Natural killer cell (primary cell): ENCODE data around the gene TBC1D21. TPM values are rescaled to one million over a fixed set of nuclear protein-coding genes. Genes with fewer than 3 reads are reported as not detected.

Experiments
- ATAC-seq, 3 donors: fragments of 150-1000 bp in 2 of 3; fragments of 200-7000 bp in 1 of 3; cut with Tn5 transposase; 1 replicate in 1 of 3; 2 replicates in 2 of 3; pipeline ENCODE4 v1.10.0; 2021; ENCODE audit warnings: mild to moderate bottlenecking in 2 of 3, moderate library complexity in 2 of 3
- DNase-seq, 2 donors: peaks; one replicate each; pipeline versions ENCODE4 v3.0.0 to v3.0.0-alpha.2; 2013 to 2021; ENCODE audit warnings: mixed read lengths in 1 of 2
- H3K27ac ChIP-seq: one replicate; pipeline ENCODE4 v1.5.1; 2013; ENCODE audit warnings: mild to moderate bottlenecking, low read length
- H3K27me3 ChIP-seq: one replicate; pipeline ENCODE4 v1.6.1; 2013; ENCODE audit warnings: low read length; ENCODE audit not compliant: control insufficient read depth, insufficient read depth
- H3K36me3 ChIP-seq: one replicate; pipeline ENCODE4 v1.6.1; 2013; ENCODE audit warnings: low read length; ENCODE audit not compliant: control insufficient read depth, insufficient read depth
- H3K4me1 ChIP-seq: one replicate; pipeline ENCODE4 v1.6.1; 2013; ENCODE audit warnings: low read length; ENCODE audit not compliant: control insufficient read depth, insufficient read depth
- H3K4me3 ChIP-seq: one replicate; pipeline ENCODE4 v1.5.1; 2013; ENCODE audit warnings: low read length
- H3K9me3 ChIP-seq: one replicate; pipeline ENCODE4 v1.6.1; 2013; ENCODE audit warnings: low read length; ENCODE audit not compliant: control insufficient read depth, insufficient read depth
- H3K27ac Mint-ChIP-seq, 2 donors: one replicate each; pipeline ENCODE4 v1.8.0; 2022; ENCODE audit warnings: mild to moderate bottlenecking in 2 of 2, mixed read lengths in 2 of 2, moderate library complexity in 1 of 2
- H3K27me3 Mint-ChIP-seq, 2 donors: one replicate each; pipeline ENCODE4 v1.8.0; 2022; ENCODE audit warnings: low read depth in 2 of 2, mixed read lengths in 2 of 2
- H3K36me3 Mint-ChIP-seq: one replicate; pipeline ENCODE4 v1.8.0; 2022; ENCODE audit warnings: mixed read lengths
- H3K4me1 Mint-ChIP-seq, 2 donors: one replicate each; pipeline ENCODE4 v1.8.0; 2022; ENCODE audit warnings: mixed read lengths in 2 of 2
- H3K4me3 Mint-ChIP-seq: one replicate; pipeline ENCODE4 v1.8.0; 2022; ENCODE audit warnings: mild to moderate bottlenecking, moderate library complexity, mixed read lengths
- H3K9me3 Mint-ChIP-seq, 2 donors: one replicate each; pipeline ENCODE4 v1.8.0; 2022; ENCODE audit warnings: mixed read lengths in 2 of 2
- WGBS: methylation state at CpG from one replicate; pipeline ENCODE4 v1.1.7; 2013; ENCODE audit warnings: missing lambda C conversion rate; ENCODE audit not compliant: insufficient coverage; 5-methylcytosine and 5-hydroxymethylcytosine counted together
- intact Hi-C: fragments of 100-400 bp; cut with micrococcal nuclease; formaldehyde crosslinking; loops from one replicate; pipeline ENCODE4 v1.14.2; 2022
- total RNA-seq, 4 donors: library from RNA; stranded (reverse); fragments of 120-200 nt in 1 of 4; gene quantifications; one replicate each; pipeline versions ENCODE4 v1.2.3 to v1.2.4, GENCODE V29; 2013 to 2022
- TF ChIP-seq, protein P1 (sequence below): fragments of 200-600 bp; IDR thresholded peaks from one replicate; pipeline ENCODE4 v1.8.0; 2022; ENCODE audit warnings: antibody characterized with exemption

TBC1D21 gene
- total RNA-seq, 3 donors from 2014 or later (not counting 1 experiment from before 2014, with no cell fraction given): not detected

DNA sequence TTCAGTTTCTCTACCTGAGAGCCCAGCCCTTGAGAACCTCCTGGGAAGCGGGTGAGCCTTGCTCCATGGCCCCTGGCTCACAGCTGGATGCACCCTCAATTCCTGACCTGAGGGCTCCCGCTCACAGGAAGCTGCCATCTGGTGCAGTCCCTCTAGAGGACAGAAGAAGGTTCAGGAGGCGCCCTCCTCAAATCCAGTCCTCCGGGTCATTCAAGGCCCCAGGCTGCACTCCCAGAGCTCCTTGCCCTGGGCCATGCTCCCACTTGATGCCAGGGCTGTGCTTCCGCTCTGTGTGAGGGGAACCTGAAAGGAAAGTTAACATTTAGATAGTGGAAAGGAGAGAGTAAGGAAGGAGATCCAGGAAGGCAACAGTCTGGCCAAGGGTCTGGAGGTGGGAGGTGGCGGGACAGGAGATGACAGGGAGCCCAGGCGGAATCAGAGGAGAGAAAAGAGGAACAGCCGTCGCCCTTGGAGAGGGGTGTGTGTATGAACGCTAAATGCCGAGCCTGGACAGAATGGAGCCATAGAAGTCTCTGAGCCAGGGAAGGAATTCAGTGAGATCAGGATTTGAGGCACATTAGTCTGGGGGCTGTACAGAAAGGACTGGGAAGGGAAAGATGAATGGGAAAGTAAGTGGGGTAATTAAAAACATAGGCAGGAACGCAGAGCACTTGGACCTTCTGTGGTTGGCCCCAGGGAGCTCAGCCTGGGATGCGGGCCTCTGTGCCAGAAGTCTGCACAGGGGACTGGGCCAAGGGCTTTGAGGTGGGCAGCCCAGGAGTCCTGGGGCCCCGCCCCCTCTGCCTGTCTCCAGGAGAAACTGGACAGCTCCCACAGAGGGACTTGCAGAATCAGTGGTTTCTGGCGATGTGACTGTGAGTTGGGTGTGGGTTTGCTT, 26.1 kb downstream of the TBC1D21 start:
- peaks cover 2% of the 10 kb centered on the region for H3K4me1 ChIP-seq
- DNase-seq: no peak
- no peak overlapping the region for H3K27ac ChIP-seq
- no peak overlapping the region for H3K4me3 ChIP-seq
- H3K27me3 ChIP-seq: no peaks in the 10 kb centered on the region
- no peaks in the 10 kb centered on the region for H3K9me3 Mint-ChIP-seq
- H3K27me3 Mint-ChIP-seq: peaks cover 0 to 8% of the 10 kb centered on the region in 2 donors
- no peak overlapping the region for H3K4me3 Mint-ChIP-seq
- 93% methylated on average over 14 of the region's 15 CpGs for WGBS
- H3K36me3 Mint-ChIP-seq: no peaks in the 10 kb centered on the region
- no peak for ATAC-seq
- H3K4me1 Mint-ChIP-seq: no peaks in the 10 kb centered on the region
- H3K9me3 ChIP-seq: no peaks in the 10 kb centered on the region
- TF ChIP-seq, protein P1, sequence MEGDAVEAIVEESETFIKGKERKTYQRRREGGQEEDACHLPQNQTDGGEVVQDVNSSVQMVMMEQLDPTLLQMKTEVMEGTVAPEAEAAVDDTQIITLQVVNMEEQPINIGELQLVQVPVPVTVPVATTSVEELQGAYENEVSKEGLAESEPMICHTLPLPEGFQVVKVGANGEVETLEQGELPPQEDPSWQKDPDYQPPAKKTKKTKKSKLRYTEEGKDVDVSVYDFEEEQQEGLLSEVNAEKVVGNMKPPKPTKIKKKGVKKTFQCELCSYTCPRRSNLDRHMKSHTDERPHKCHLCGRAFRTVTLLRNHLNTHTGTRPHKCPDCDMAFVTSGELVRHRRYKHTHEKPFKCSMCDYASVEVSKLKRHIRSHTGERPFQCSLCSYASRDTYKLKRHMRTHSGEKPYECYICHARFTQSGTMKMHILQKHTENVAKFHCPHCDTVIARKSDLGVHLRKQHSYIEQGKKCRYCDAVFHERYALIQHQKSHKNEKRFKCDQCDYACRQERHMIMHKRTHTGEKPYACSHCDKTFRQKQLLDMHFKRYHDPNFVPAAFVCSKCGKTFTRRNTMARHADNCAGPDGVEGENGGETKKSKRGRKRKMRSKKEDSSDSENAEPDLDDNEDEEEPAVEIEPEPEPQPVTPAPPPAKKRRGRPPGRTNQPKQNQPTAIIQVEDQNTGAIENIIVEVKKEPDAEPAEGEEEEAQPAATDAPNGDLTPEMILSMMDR: no peak
- no peaks in the 10 kb centered on the region for H3K36me3 ChIP-seq
- intact Hi-C loops: no loop called here
- no peak overlapping the region for H3K27ac Mint-ChIP-seq

DNA sequence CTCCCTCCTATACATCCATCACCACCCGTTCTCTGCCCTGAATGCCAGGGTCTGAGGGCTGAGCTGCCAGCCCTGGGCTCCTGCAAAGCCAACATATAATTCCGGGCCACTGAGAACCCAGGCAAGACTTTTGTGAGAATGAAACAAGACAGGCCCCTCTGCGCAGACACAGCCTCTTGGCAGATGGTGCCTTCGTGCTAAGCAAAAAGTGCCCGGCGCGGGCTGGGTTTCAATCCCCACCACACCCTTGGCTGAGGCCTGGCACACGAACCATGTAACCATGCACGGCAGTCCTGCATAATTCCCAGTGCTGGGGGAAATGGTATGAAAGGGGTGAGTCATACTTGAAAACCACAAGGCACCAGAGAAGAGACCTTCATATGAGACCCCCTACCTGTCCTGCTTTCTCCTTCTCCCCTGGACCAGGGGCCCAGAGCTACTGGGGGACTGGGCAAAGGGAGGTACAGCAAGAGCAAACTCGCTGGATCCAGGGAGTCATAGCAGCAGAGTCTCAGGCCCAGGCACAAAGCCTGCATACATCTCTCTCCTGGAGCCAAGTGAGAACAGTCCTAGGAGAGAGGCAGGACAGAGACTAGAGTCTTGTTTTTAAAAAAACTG, 26.8 kb downstream of the TBC1D21 start:
- H3K27me3 ChIP-seq: no peaks in the 10 kb centered on the region
- Mint-ChIP-seq H3K9me3 (no peaks in the 10 kb centered on the region), H3K4me3 (no peak overlapping the region), H3K27ac (no peak overlapping the region), H3K36me3 (no peaks in the 10 kb centered on the region), H3K4me1 (no peaks in the 10 kb centered on the region), H3K27me3 (peaks cover 0 to 11% of the 10 kb centered on the region in 2 donors)
- DNase-seq: no peak
- intact Hi-C loops: no loop called here
- TF ChIP-seq, protein P1: no peak
- H3K4me3 ChIP-seq: no peak overlapping the region
- no peak overlapping the region for H3K27ac ChIP-seq
- H3K36me3 ChIP-seq: no peaks in the 10 kb centered on the region
- ATAC-seq: no peak
- WGBS: 89% methylated on average over 8 of the region's 10 CpGs
- no peaks in the 10 kb centered on the region for H3K9me3 ChIP-seq
- peaks cover 2% of the 10 kb centered on the region for H3K4me1 ChIP-seq

DNA sequence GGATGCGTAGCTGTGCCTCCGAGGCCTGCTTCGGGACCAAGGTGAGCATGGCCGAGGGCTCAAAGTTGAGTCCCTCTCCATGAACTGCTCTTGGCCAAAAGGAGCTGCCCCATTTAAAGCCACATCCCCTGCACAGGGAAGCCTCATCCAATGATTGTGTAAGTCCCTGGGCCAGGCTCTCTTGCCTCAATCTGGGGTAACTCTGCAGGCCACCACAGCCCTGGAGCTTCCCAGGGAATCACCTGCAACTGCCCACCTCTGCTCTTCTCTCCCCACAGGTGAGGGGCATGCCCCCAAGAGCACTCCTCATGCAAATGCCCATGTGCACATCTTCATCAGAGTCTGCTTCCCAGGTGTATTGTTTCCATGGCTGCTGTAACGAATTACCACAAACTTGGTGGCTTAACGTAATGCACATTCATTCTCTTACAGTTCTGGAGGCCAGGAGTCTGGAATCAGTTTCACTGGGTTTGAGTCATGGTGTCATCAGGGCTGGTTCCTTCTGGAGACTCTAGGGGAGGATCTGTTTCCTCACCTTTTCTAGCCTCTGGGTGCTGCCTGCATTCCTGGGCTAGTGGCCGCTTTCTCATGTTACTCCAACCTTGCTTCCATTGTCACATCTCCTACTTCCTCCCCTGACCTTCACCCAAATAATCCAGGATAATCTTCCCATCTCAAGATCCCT, 27.9 kb downstream of the TBC1D21 start:
- no peak for DNase-seq
- Histone ChIP-seq H3K4me3 (no peak overlapping the region), H3K4me1 (peaks cover 2% of the 10 kb centered on the region), H3K27me3 (no peaks in the 10 kb centered on the region), H3K27ac (no peak overlapping the region), H3K9me3 (no peaks in the 10 kb centered on the region), H3K36me3 (no peaks in the 10 kb centered on the region)
- Mint-ChIP-seq H3K36me3 (no peaks in the 10 kb centered on the region), H3K27me3 (peaks cover 0 to 9% of the 10 kb centered on the region in 2 donors), H3K27ac (no peak overlapping the region), H3K4me1 (no peaks in the 10 kb centered on the region), H3K4me3 (no peak overlapping the region), H3K9me3 (no peaks in the 10 kb centered on the region)
- ATAC-seq: no peak
- TF ChIP-seq, protein P1: no peak
- intact Hi-C loops: no loop called here
- 93% methylated on average over 7 of the region's 7 CpGs for WGBS
